Glutamatergic neuron (in vitro differentiated cells): ENCODE data around the gene SPTB. TPM values are rescaled to one million over a fixed set of nuclear protein-coding genes. Genes with fewer than 3 reads are reported as not detected.

Experiments used
- DNase-seq: peaks from one replicate; pipeline ENCODE4 v3.0.0; 2022
- H3K27ac Mint-ChIP-seq: one replicate; pipeline ENCODE4 v1.8.0; 2020; ENCODE audit warnings: mild to moderate bottlenecking, mixed read lengths, inconsistent platforms; ENCODE audit not compliant: unreplicated experiment
- H3K27me3 Mint-ChIP-seq: one replicate; pipeline ENCODE4 v1.8.0; 2020; ENCODE audit warnings: mild to moderate bottlenecking, moderate library complexity, mixed read lengths, inconsistent platforms; ENCODE audit not compliant: unreplicated experiment
- H3K36me3 Mint-ChIP-seq: one replicate; pipeline ENCODE4 v1.8.0; 2020; ENCODE audit warnings: mild to moderate bottlenecking, mixed read lengths, inconsistent platforms; ENCODE audit not compliant: unreplicated experiment
- H3K4me1 Mint-ChIP-seq: one replicate; pipeline ENCODE4 v1.8.0; 2020; ENCODE audit warnings: mild to moderate bottlenecking, low read depth, mixed read lengths, inconsistent platforms; ENCODE audit not compliant: unreplicated experiment
- H3K4me3 Mint-ChIP-seq: one replicate; pipeline ENCODE4 v1.8.0; 2020; ENCODE audit warnings: mild to moderate bottlenecking, mixed read lengths, inconsistent platforms; ENCODE audit not compliant: unreplicated experiment
- H3K9me3 Mint-ChIP-seq: one replicate; pipeline ENCODE4 v1.8.0; 2020; ENCODE audit warnings: mild to moderate bottlenecking, moderate library complexity, mixed read lengths, inconsistent platforms; ENCODE audit not compliant: unreplicated experiment
- CTCF ChIP-seq: fragments of 200-600 bp; sonication (generic); IDR thresholded peaks from one replicate; pipeline ENCODE4 v1.5.0; 2021; ENCODE audit not compliant: partially characterized antibody, unreplicated experiment
- total RNA-seq: library from RNA; stranded (reverse); fragmentation: NEBNext Ultra II Directional; extraction: Animal tissue kit (Norgen Biotek cat#: 25700); gene quantifications from one replicate; pipeline ENCODE4 v1.2.1, GENCODE V29; 2021; ENCODE audit not compliant: unreplicated experiment

SPTB gene
- total RNA-seq, 1 donor from 2014 or later: 1.9 TPM

- DNase-seq: no peak
- Mint-ChIP-seq H3K36me3 (no peaks in the 10 kb centered on the region), H3K27me3 (peaks cover 5% of the 10 kb centered on the region), H3K4me1 (peaks cover 3% of the 10 kb centered on the region), H3K9me3 (peaks cover 1% of the 10 kb centered on the region), H3K27ac (no peak overlapping the region), H3K4me3 (no peak overlapping the region)
- no peak for TF ChIP-seq CTCF
Observed at GRCh38 chr14:64856529-64857445, 22.9 kb downstream of the SPTB start.

GRCh38 chr14:64855721-64856528, 23.8 kb downstream of the SPTB start:
- no peak for TF ChIP-seq CTCF
- peaks cover 3% of the 10 kb centered on the region for H3K4me1 Mint-ChIP-seq
- no peaks in the 10 kb centered on the region for H3K36me3 Mint-ChIP-seq
- H3K9me3 Mint-ChIP-seq: peaks cover under 1% of the 10 kb centered on the region
- no peak overlapping the region for H3K27ac Mint-ChIP-seq
- DNase-seq: no peak
- peaks cover 4% of the 10 kb centered on the region for H3K27me3 Mint-ChIP-seq
- H3K4me3 Mint-ChIP-seq: no peak overlapping the region

- no peak overlapping the region for H3K27ac Mint-ChIP-seq
- no peaks in the 10 kb centered on the region for H3K4me1 Mint-ChIP-seq
- H3K4me3 Mint-ChIP-seq: no peak overlapping the region
- peaks cover 3% of the 10 kb centered on the region for H3K27me3 Mint-ChIP-seq
- no peak for TF ChIP-seq CTCF
- DNase-seq: no peak
- no peaks in the 10 kb centered on the region for H3K36me3 Mint-ChIP-seq
- peaks cover 2% of the 10 kb centered on the region for H3K9me3 Mint-ChIP-seq
Observed at GRCh38 chr14:64850369-64851137, 29.2 kb downstream of the SPTB start.

GRCh38 chr14:64849940-64850339, 29.8 kb downstream of the SPTB start:
- no peak for TF ChIP-seq CTCF
- no peak overlapping the region for H3K27ac Mint-ChIP-seq
- no peak for DNase-seq
- H3K4me3 Mint-ChIP-seq: no peak overlapping the region
- peaks cover 2% of the 10 kb centered on the region for H3K9me3 Mint-ChIP-seq
- H3K27me3 Mint-ChIP-seq: peaks cover 3% of the 10 kb centered on the region
- H3K4me1 Mint-ChIP-seq: no peaks in the 10 kb centered on the region
- H3K36me3 Mint-ChIP-seq: no peaks in the 10 kb centered on the region
